NCI-H460 (cell line): ENCODE results near the gene SLC15A4. TPM values are rescaled to one million over a fixed set of nuclear protein-coding genes. Genes with fewer than 3 reads are reported as not detected.
"Not testable (repeated sequence)": the region's sequence is repeated elsewhere in the genome, so short reads cannot be mapped to it uniquely, and the experiment has no call there.

ENCODE experiments used
- DNase-seq: peaks from one replicate; pipeline ENCODE4 v3.0.0-alpha.2; 2016; ENCODE audit warnings: low read depth; ENCODE audit errors: extremely low read depth
- total RNA-seq: library from RNA; depleted of rRNA; stranded (reverse); fragments of >200 nt; shearing (Covaris generic); gene quantifications from 2 replicates; pipeline ENCODE4 v1.2.3, GENCODE V29; 2014

Gene SLC15A4
- total RNA-seq, 1 experiment from 2014 or later, result 25.1 TPM

GRCh38 chr12:128846671-128847070 lies 22.9 kb upstream of the SLC15A4 start:
- not testable (repeated sequence) for DNase-seq

GRCh38 chr12:128844031-128844635 lies 20.4 kb upstream of the SLC15A4 start:
- DNase-seq, result no peak

GRCh38 chr12:128843538-128843937 lies 19.8 kb upstream of the SLC15A4 start:
- no peak for DNase-seq

GRCh38 chr12:128842579-128842978 lies 18.8 kb upstream of the SLC15A4 start:
- DNase-seq, result no peak

GRCh38 chr12:128840862-128841468 lies 17.2 kb upstream of the SLC15A4 start:
- no peak for DNase-seq

- DNase-seq, result not testable (repeated sequence)
Observed at GRCh38 chr12:128839885-128840284, 16.1 kb upstream of the SLC15A4 start.

- DNase-seq, result no peak
Observed at GRCh38 chr12:128833418-128833817, 9.7 kb upstream of the SLC15A4 start.

- no peak for DNase-seq
Observed at GRCh38 chr12:128830505-128830893, 6.7 kb upstream of the SLC15A4 start.

- no peak for DNase-seq
Observed at GRCh38 chr12:128829861-128830504, 6.2 kb upstream of the SLC15A4 start.

- no peak for DNase-seq
Observed at GRCh38 chr12:128827724-128828123, 4.0 kb upstream of the SLC15A4 start.

GRCh38 chr12:128825835-128826234 lies 2.1 kb upstream of the SLC15A4 start:
- DNase-seq, result no peak

- DNase-seq, result peak; percentile 4
Observed at GRCh38 chr12:128823216-128823915, 392 bp downstream of the SLC15A4 start.

- no peak for DNase-seq
Observed at GRCh38 chr12:128820723-128821432, 2.9 kb downstream of the SLC15A4 start.

GRCh38 chr12:128820253-128820652 lies 3.5 kb downstream of the SLC15A4 start:
- no peak for DNase-seq

GRCh38 chr12:128819293-128820144 lies 4.2 kb downstream of the SLC15A4 start:
- no peak for DNase-seq

- DNase-seq, result no peak
Observed at GRCh38 chr12:128818065-128819022, 5.4 kb downstream of the SLC15A4 start.

- no peak for DNase-seq
Observed at GRCh38 chr12:128817111-128818015, 6.4 kb downstream of the SLC15A4 start.

- DNase-seq, result no peak
Observed at GRCh38 chr12:128816643-128816920, 7.2 kb downstream of the SLC15A4 start.
